Liver (tissue), 9 donors: Measurements from ENCODE around the gene ZNF205. TPM values are rescaled to one million over a fixed set of nuclear protein-coding genes. Genes with fewer than 3 reads are reported as not detected.
A peak's percentile ranks its signal among the peaks of the same experiment; 100 is the strongest.

Source experiments
- DNase-seq: peaks from one replicate; pipeline ENCODE4 v3.0.0-alpha.2; 2017; ENCODE audit warnings: low spot score
- H3K27ac ChIP-seq, 2 donors: one replicate each; pipeline ENCODE4 v1.7.0; 2013; ENCODE audit warnings: inconsistent platforms in 2 of 2, low read length in 2 of 2, control low read depth in 1 of 2, low read depth in 1 of 2, mild to moderate bottlenecking in 1 of 2
- H3K27me3 ChIP-seq, 4 donors: one replicate each; pipeline versions ENCODE4 v1.6.1 to v1.7.0; 2013; ENCODE audit warnings: low read length in 3 of 4, inconsistent platforms in 1 of 4, mild to moderate bottlenecking in 1 of 4, moderate library complexity in 1 of 4; ENCODE audit not compliant: control insufficient read depth in 4 of 4, insufficient read depth in 4 of 4
- H3K36me3 ChIP-seq, 4 donors: one replicate each; pipeline versions ENCODE4 v1.6.1 to v1.7.0; 2013; ENCODE audit warnings: low read length in 3 of 4, mild to moderate bottlenecking in 3 of 4, low read depth in 1 of 4, moderate library complexity in 1 of 4; ENCODE audit not compliant: control insufficient read depth in 4 of 4, insufficient read depth in 3 of 4
- H3K4me1 ChIP-seq, 4 donors: one replicate each; pipeline versions ENCODE4 v1.6.1 to v1.7.0; 2013; ENCODE audit warnings: low read length in 3 of 4, mild to moderate bottlenecking in 3 of 4, moderate library complexity in 1 of 4; ENCODE audit not compliant: control insufficient read depth in 4 of 4, insufficient read depth in 4 of 4
- H3K4me3 ChIP-seq, 3 donors: one replicate each; pipeline versions ENCODE4 v1.6.1 to v1.7.0; 2013; ENCODE audit warnings: low read length in 3 of 3, control low read depth in 1 of 3, low read depth in 1 of 3, mild to moderate bottlenecking in 1 of 3
- H3K9ac ChIP-seq, 2 donors: one replicate each; pipeline ENCODE4 v1.7.0; 2013; ENCODE audit warnings: low read length in 2 of 2, mild to moderate bottlenecking in 2 of 2, moderate library complexity in 2 of 2, control low read depth in 1 of 2, low read depth in 1 of 2
- H3K9me3 ChIP-seq, 4 donors: one replicate each; pipeline versions ENCODE4 v1.6.1 to v1.7.0; 2013; ENCODE audit warnings: low read length in 3 of 4; ENCODE audit not compliant: control insufficient read depth in 4 of 4
- EGR1 ChIP-seq, 2 donors: IDR thresholded peaks; 2 replicates each; pipeline ENCODE4 v1.6.1; 2016 to 2018; ENCODE audit warnings: antibody characterized with exemption in 2 of 2, low read depth in 2 of 2
- FOXA1 ChIP-seq: IDR thresholded peaks from 2 replicates; pipeline ENCODE4 v1.6.1; 2016; ENCODE audit warnings: antibody characterized with exemption
- FOXA2 ChIP-seq: IDR thresholded peaks from 2 replicates; pipeline ENCODE4 v1.6.1; 2016; ENCODE audit warnings: antibody characterized with exemption
- GABPA ChIP-seq, 2 donors: IDR thresholded peaks in 1 of 2; conservative IDR thresholded peaks in 1 of 2; 2 replicates each; pipeline ENCODE4 v1.6.1; 2016; ENCODE audit warnings: antibody characterized with exemption in 2 of 2, mild to moderate bottlenecking in 1 of 2, moderate library complexity in 1 of 2
- HNF4A ChIP-seq, 2 donors: conservative IDR thresholded peaks; 2 replicates each; pipeline ENCODE4 v1.6.1; 2016; ENCODE audit warnings: antibody characterized with exemption in 2 of 2, mild to moderate bottlenecking in 2 of 2
- HNF4G ChIP-seq: IDR thresholded peaks from 2 replicates; pipeline ENCODE4 v1.6.1; 2016; ENCODE audit warnings: antibody characterized with exemption
- JUND ChIP-seq, 2 donors: IDR thresholded peaks; 2 replicates each; pipeline ENCODE4 v1.6.1; 2016; ENCODE audit warnings: antibody characterized with exemption in 2 of 2
- NR2F2 ChIP-seq: IDR thresholded peaks from 2 replicates; pipeline ENCODE4 v1.6.1; 2016; ENCODE audit warnings: antibody characterized with exemption
- RAD21 ChIP-seq, 2 donors: IDR thresholded peaks; 2 replicates each; pipeline ENCODE4 v1.6.1; 2016; ENCODE audit warnings: antibody characterized with exemption in 2 of 2, mild to moderate bottlenecking in 2 of 2
- RXRA ChIP-seq, 2 donors: IDR thresholded peaks; 2 replicates each; pipeline ENCODE4 v1.6.1; 2017 to 2018; ENCODE audit warnings: antibody characterized with exemption in 2 of 2, mild to moderate bottlenecking in 1 of 2
- SP1 ChIP-seq: IDR thresholded peaks from 2 replicates; pipeline ENCODE4 v1.6.1; 2018; ENCODE audit warnings: antibody characterized with exemption, mild to moderate bottlenecking
- TAF1 ChIP-seq: conservative IDR thresholded peaks from 2 replicates; pipeline ENCODE4 v1.6.1; 2016; ENCODE audit warnings: antibody characterized with exemption, mild to moderate bottlenecking
- YY1 ChIP-seq: IDR thresholded peaks from 2 replicates; pipeline ENCODE4 v1.6.1; 2016; ENCODE audit warnings: antibody characterized with exemption, mild to moderate bottlenecking
- WGBS: extraction: QIAGEN DNeasy Blood & Tissue Kit; methylation state at CpG from one replicate; pipeline ENCODE4 v1.1.7; 2013; 5-methylcytosine and 5-hydroxymethylcytosine counted together
- polyA plus RNA-seq, 2 donors: library from polyadenylated mRNA; stranded (reverse) in 1 of 2; unstranded in 1 of 2; fragments of 200-250 nt in 1 of 2; fragments of >200 nt in 1 of 2; fragmentation: Nextera tagmentation in 1 of 2; extraction: Ambion mirVana in 1 of 2; gene quantifications; one replicate each; pipeline versions ENCODE4 v1.2.1 to v1.2.3, GENCODE V29; 2013 to 2015
- total RNA-seq, 2 donors: library from RNA; depleted of rRNA; stranded (reverse); fragments of >200 nt; gene quantifications; one replicate each; pipeline ENCODE4 v1.2.3, GENCODE V29; 2014
- TF ChIP-seq, protein P1 (sequence below): fragments of 150-350 bp; IDR thresholded peaks from 2 replicates; pipeline ENCODE4 v1.5.1; 2017; ENCODE audit warnings: improper control_type of control experiment, low read depth, low read length; ENCODE audit not compliant: missing input control
- TF ChIP-seq, protein P2 (sequence below): IDR thresholded peaks from 2 replicates; pipeline ENCODE4 v1.6.1; 2016; ENCODE audit warnings: antibody characterized with exemption
- TF ChIP-seq, protein P3 (sequence below): IDR thresholded peaks from 2 replicates; pipeline ENCODE4 v1.6.1; 2016; ENCODE audit warnings: antibody characterized with exemption
- TF ChIP-seq, protein P4 (sequence below): IDR thresholded peaks from 2 replicates; pipeline ENCODE4 v1.6.1; 2016; ENCODE audit warnings: antibody characterized with exemption, mild to moderate bottlenecking
- TF ChIP-seq, protein P5 (sequence below): IDR thresholded peaks from 2 replicates; pipeline ENCODE4 v1.6.1; 2016; ENCODE audit warnings: antibody characterized with exemption
- donor health status: healthy.
- donor health status: healthy.
- donor health status: healthy.
- donor health status: healthy.
- donor health status: healthy.

ZNF205 gene
- total and polyA plus RNA-seq, 4 donors: 2.0 to 6.9 (median 5.0) TPM

DNA sequence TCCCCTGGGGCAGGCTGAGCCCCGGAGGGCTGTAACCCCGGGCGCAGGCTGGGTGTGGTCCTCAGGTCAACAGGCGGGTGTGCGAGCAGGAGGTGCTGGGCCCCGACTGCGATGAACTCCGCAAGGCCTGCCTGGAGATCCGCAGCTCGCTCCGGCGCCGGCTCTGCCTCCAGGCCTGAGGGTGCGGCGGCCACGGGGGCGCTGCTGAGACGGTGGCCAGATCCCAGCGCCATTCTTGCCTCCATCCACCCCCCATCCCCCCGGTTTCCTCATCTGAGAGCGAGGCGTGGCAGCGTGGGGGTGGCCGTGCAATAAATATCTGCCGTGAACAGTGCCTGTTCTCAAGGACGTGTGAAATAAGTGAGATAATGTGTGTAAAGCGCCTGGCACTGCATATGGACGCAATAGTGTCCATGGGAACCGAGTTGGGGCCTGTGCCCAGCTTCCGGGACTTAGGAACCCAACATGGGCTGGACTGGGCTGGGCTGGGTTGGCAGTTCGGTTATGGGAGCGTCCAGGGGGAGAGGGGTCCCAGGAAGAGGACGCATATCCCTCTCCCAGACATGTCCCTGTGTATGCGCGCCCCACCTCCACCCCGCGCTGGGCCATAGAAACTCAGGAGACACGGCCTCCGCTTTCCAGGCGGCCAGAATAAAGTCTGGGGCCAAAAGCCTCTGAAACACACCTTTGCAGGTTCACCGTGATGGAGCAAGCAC, 37.4 kb downstream of the ZNF205 start:
- Histone ChIP-seq H3K36me3 (no peaks in the 10 kb centered on the region), H3K4me1 (peaks cover 0 to 21% (median 9%) of the 10 kb centered on the region in 4 donors), H3K27ac (peak overlapping the region in 1 of 2 donors; percentile 14), H3K4me3 (peak overlapping the region; percentile 6 to 61 (median 61)), H3K9ac (no peak overlapping the region), H3K27me3 (no peaks in the 10 kb centered on the region), H3K9me3 (no peaks in the 10 kb centered on the region)
- TF ChIP-seq RAD21 (IDR thresholded peaks at IDR 0.05) (peak in 1 of 2 donors; percentile 13), FOXA2 (no peak)
- 35% methylated on average over 41 of the region's 41 CpGs for WGBS
- DNase-seq: peak; percentile 74

DNA sequence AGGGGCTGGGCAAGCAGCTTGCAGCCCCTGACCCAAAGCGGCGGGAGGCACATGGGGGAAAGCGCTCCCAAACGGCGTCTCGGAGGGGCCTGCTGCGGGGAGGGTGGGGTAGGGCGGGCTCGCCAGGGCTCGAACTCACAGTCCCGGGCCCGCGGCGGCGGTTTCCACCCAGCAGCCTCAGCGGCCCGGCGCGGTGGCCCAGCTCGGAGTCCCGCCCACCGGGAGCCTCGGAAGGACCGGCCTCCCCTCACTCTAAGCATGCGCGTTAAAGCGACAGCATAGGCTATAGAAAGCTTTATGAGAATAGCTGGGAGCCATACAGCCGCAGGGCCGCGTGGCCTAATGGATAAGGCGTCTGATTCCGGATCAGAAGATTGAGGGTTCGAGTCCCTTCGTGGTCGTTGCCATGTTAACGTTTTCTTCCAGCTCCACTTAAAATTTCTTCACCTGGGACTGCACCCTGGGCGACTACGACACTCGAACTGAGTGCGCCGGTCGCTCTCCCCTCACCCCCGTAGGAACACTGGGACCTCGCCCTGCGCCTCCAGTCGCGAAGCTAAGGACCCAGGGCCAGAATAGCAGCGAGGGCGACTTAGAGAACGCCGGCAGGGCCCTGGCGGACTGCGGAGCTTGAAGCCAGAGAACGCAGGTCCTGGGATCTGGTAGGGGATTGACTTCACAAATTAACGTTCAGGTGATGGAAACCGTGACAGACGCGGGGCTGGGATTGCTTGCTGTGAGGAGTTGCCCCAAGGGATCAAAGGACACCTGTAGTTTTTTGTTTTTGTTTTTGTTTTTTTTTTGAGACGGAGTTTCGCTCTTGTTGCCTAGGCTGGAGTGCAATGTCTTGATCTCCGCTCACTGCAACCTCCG, 38.2 kb downstream of the ZNF205 start:
- H3K4me1 ChIP-seq: peaks cover 0 to 21% (median 9%) of the 10 kb centered on the region in 4 donors
- H3K27ac ChIP-seq: peak overlapping the region; percentile 79 to 84
- WGBS: 2% methylated on average over 62 of the region's 62 CpGs

More for the DNA sequence above, 38.2 kb downstream of the ZNF205 start:
- Histone ChIP-seq H3K36me3 (no peaks in the 10 kb centered on the region), H3K9me3 (no peaks in the 10 kb centered on the region), H3K27me3 (no peaks in the 10 kb centered on the region), H3K9ac (peak overlapping the region; percentile 59), H3K4me3 (peak overlapping the region; percentile 61 to 77 (median 66))
- DNase-seq: peak; percentile 98
- peak in 1 of 2 donors; percentile 41 for TF ChIP-seq GABPA (IDR thresholded peaks at IDR 0.05 in 1 of 2, conservative IDR thresholded peaks at IDR 0.05 in 1 of 2)
- peak; percentile 36 for TF ChIP-seq YY1
- no peak for TF ChIP-seq EGR1 (IDR thresholded peaks at IDR 0.05; ENCODE audit: low read depth in 2 of 2)
- TF ChIP-seq NR2F2: no peak
- TF ChIP-seq, protein P1, sequence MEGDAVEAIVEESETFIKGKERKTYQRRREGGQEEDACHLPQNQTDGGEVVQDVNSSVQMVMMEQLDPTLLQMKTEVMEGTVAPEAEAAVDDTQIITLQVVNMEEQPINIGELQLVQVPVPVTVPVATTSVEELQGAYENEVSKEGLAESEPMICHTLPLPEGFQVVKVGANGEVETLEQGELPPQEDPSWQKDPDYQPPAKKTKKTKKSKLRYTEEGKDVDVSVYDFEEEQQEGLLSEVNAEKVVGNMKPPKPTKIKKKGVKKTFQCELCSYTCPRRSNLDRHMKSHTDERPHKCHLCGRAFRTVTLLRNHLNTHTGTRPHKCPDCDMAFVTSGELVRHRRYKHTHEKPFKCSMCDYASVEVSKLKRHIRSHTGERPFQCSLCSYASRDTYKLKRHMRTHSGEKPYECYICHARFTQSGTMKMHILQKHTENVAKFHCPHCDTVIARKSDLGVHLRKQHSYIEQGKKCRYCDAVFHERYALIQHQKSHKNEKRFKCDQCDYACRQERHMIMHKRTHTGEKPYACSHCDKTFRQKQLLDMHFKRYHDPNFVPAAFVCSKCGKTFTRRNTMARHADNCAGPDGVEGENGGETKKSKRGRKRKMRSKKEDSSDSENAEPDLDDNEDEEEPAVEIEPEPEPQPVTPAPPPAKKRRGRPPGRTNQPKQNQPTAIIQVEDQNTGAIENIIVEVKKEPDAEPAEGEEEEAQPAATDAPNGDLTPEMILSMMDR: no peak
- peak; percentile 5 for TF ChIP-seq HNF4G
- TF ChIP-seq FOXA2: no peak
- no peak for TF ChIP-seq TAF1
- peak; percentile 41 to 47 for TF ChIP-seq RXRA (IDR thresholded peaks at IDR 0.05)
- TF ChIP-seq, protein P2, sequence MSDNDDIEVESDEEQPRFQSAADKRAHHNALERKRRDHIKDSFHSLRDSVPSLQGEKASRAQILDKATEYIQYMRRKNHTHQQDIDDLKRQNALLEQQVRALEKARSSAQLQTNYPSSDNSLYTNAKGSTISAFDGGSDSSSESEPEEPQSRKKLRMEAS: no peak
- TF ChIP-seq RAD21 (IDR thresholded peaks at IDR 0.05): peak in 1 of 2 donors; percentile 16
- TF ChIP-seq, protein P3, sequence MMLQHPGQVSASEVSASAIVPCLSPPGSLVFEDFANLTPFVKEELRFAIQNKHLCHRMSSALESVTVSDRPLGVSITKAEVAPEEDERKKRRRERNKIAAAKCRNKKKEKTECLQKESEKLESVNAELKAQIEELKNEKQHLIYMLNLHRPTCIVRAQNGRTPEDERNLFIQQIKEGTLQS: peak; percentile 100
- TF ChIP-seq, protein P4, sequence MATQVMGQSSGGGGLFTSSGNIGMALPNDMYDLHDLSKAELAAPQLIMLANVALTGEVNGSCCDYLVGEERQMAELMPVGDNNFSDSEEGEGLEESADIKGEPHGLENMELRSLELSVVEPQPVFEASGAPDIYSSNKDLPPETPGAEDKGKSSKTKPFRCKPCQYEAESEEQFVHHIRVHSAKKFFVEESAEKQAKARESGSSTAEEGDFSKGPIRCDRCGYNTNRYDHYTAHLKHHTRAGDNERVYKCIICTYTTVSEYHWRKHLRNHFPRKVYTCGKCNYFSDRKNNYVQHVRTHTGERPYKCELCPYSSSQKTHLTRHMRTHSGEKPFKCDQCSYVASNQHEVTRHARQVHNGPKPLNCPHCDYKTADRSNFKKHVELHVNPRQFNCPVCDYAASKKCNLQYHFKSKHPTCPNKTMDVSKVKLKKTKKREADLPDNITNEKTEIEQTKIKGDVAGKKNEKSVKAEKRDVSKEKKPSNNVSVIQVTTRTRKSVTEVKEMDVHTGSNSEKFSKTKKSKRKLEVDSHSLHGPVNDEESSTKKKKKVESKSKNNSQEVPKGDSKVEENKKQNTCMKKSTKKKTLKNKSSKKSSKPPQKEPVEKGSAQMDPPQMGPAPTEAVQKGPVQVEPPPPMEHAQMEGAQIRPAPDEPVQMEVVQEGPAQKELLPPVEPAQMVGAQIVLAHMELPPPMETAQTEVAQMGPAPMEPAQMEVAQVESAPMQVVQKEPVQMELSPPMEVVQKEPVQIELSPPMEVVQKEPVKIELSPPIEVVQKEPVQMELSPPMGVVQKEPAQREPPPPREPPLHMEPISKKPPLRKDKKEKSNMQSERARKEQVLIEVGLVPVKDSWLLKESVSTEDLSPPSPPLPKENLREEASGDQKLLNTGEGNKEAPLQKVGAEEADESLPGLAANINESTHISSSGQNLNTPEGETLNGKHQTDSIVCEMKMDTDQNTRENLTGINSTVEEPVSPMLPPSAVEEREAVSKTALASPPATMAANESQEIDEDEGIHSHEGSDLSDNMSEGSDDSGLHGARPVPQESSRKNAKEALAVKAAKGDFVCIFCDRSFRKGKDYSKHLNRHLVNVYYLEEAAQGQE: no peak
- peak; percentile 25 for TF ChIP-seq FOXA1
- peak; percentile 51 to 58 for TF ChIP-seq HNF4A (conservative IDR thresholded peaks at IDR 0.05)
- peak in 1 of 2 donors; percentile 30 for TF ChIP-seq JUND (IDR thresholded peaks at IDR 0.05)
- TF ChIP-seq, protein P5, sequence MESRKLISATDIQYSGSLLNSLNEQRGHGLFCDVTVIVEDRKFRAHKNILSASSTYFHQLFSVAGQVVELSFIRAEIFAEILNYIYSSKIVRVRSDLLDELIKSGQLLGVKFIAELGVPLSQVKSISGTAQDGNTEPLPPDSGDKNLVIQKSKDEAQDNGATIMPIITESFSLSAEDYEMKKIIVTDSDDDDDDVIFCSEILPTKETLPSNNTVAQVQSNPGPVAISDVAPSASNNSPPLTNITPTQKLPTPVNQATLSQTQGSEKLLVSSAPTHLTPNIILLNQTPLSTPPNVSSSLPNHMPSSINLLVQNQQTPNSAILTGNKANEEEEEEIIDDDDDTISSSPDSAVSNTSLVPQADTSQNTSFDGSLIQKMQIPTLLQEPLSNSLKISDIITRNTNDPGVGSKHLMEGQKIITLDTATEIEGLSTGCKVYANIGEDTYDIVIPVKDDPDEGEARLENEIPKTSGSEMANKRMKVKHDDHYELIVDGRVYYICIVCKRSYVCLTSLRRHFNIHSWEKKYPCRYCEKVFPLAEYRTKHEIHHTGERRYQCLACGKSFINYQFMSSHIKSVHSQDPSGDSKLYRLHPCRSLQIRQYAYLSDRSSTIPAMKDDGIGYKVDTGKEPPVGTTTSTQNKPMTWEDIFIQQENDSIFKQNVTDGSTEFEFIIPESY: no peak
- peak; percentile 17 for TF ChIP-seq SP1
